SK-N-SH (cell line): ENCODE measurements around the gene EIF3K. TPM values are rescaled to one million over a fixed set of nuclear protein-coding genes. Genes with fewer than 3 reads are reported as not detected.

Experiments
- CTCF ChIA-PET: fragments of 300-600, 350-600 bp; formaldehyde crosslinking; extraction: SDS; loops from one replicate; lab custom pipeline; 2021; lab: Yijun Ruan, JAX
- POLR2A ChIA-PET: fragments of 350-600 bp; sonication (Branson Sonifier 250); formaldehyde crosslinking; extraction: SDS; loops from one replicate; lab custom pipeline; 2020; ENCODE audit warnings: antibody characterized with exemption, inconsistent platforms; lab: Yijun Ruan, JAX
- DNase-seq: peaks from one replicate; pipeline ENCODE4 v3.0.0; 2012
- H2AFZ ChIP-seq: fragments of 200-600 bp; sonication (generic); 2 replicates; pipeline ENCODE4 v1.8.1; 2016; ENCODE audit warnings: antibody characterized with exemption, mild to moderate bottlenecking, low read depth
- H3F3A ChIP-seq: fragments of 200-600 bp; sonication (generic); replicated peaks from 2 replicates; pipeline ENCODE3; 2016; ENCODE audit warnings: antibody characterized with exemption, mild to moderate bottlenecking; ENCODE audit not compliant: insufficient read depth
- H3K27ac ChIP-seq, 2 experiments: fragments of 200-500 bp in 1 of 2; fragments of 200-600 bp in 1 of 2; sonication (Bioruptor generic) in 1 of 2; sonication (generic), shearing (Covaris generic) in 1 of 2; 2 replicates each; pipeline versions ENCODE4 v1.5.1 to v1.6.1; 2014 to 2016; ENCODE audit warnings: low read depth in 2 of 2, inconsistent platforms in 1 of 2, low read length in 1 of 2, mild to moderate bottlenecking in 1 of 2, mixed read lengths in 1 of 2
- H3K27me3 ChIP-seq: fragments of 200-600 bp; sonication (generic), shearing (Covaris generic); 2 replicates; pipeline ENCODE4 v1.6.1; 2016; ENCODE audit warnings: mixed run types; ENCODE audit not compliant: insufficient read depth
- H3K36me3 ChIP-seq, 2 experiments: fragments of 200-500 bp in 1 of 2; fragments of 200-600 bp in 1 of 2; sonication (Bioruptor generic) in 1 of 2; sonication (generic) in 1 of 2; replicated peaks in 1 of 2; 2 replicates each; pipeline versions ENCODE3 to v1.5.1; 2014 to 2016; ENCODE audit warnings: low read length in 1 of 2, mild to moderate bottlenecking in 1 of 2; ENCODE audit not compliant: insufficient read depth in 2 of 2, control insufficient read depth in 1 of 2
- H3K4me1 ChIP-seq, 2 experiments: fragments of 200-500 bp in 1 of 2; fragments of 200-600 bp in 1 of 2; sonication (Bioruptor generic) in 1 of 2; sonication (generic), shearing (Covaris generic) in 1 of 2; 2 replicates each; pipeline versions ENCODE4 v1.5.1 to v1.6.1; 2014 to 2016; ENCODE audit warnings: low read depth in 1 of 2, low read length in 1 of 2, mixed run types in 1 of 2; ENCODE audit not compliant: insufficient read depth in 2 of 2, control insufficient read depth in 1 of 2
- H3K4me2 ChIP-seq: fragments of 200-600 bp; sonication (generic), shearing (Covaris generic); 2 replicates; pipeline ENCODE4 v1.6.1; 2017; ENCODE audit warnings: mixed run types
- H3K4me3 ChIP-seq, 2 experiments: fragments of 200-500 bp in 1 of 2; fragments of 200-600 bp in 1 of 2; sonication (Bioruptor generic) in 1 of 2; sonication (generic), shearing (Covaris generic) in 1 of 2; 2 replicates each; pipeline versions ENCODE4 v1.5.1 to v1.8.1; 2014 to 2016; ENCODE audit warnings: low read depth in 2 of 2, inconsistent platforms in 1 of 2, low read length in 1 of 2, mild to moderate bottlenecking in 1 of 2, mixed read lengths in 1 of 2, moderate library complexity in 1 of 2
- H3K79me2 ChIP-seq: fragments of 200-600 bp; sonication (generic); 2 replicates; pipeline ENCODE4 v1.8.1; 2017; ENCODE audit warnings: mild to moderate bottlenecking; ENCODE audit not compliant: insufficient read depth
- H3K9ac ChIP-seq: fragments of 200-600 bp; sonication (generic); 2 replicates; pipeline ENCODE4 v1.6.1; 2017; ENCODE audit warnings: mixed run types
- H3K9me2 ChIP-seq: fragments of 200-600 bp; sonication (generic); 2 replicates; pipeline ENCODE4 v1.6.1; 2017; ENCODE audit warnings: mixed run types
- H3K9me3 ChIP-seq: fragments of 200-600 bp; sonication (generic); 2 replicates; pipeline ENCODE4 v1.6.1; 2017; ENCODE audit warnings: mixed run types, mild to moderate bottlenecking, moderate library complexity
- H4K20me1 ChIP-seq: fragments of 200-600 bp; sonication (generic); 2 replicates; pipeline ENCODE4 v1.6.1; 2017; ENCODE audit warnings: mild to moderate bottlenecking, mixed run types; ENCODE audit not compliant: insufficient read depth
- CHD2 ChIP-seq: fragments of 150-350 bp; IDR thresholded peaks from 2 replicates; pipeline ENCODE4 v1.6.1; 2018; ENCODE audit warnings: low read length; ENCODE audit not compliant: partially characterized antibody
- ELF1 ChIP-seq: IDR thresholded peaks from 2 replicates; pipeline ENCODE4 v1.4.0; 2012
- EP300 ChIP-seq, 2 experiments: IDR thresholded peaks; 2 replicates each; pipeline versions ENCODE4 v1.4.0 to v1.6.1; 2012; ENCODE audit warnings: borderline replicate concordance in 1 of 2, low read depth in 1 of 2, low read length in 1 of 2
- EZH2phosphoT487 ChIP-seq: fragments of 200-600 bp; sonication (generic); IDR thresholded peaks from 2 replicates; pipeline ENCODE4 v1.6.1; 2017; ENCODE audit warnings: low read depth, mixed run types, mild to moderate bottlenecking, antibody characterized with exemption, moderate library complexity, borderline replicate concordance
- FOSL2 ChIP-seq: IDR thresholded peaks from 2 replicates; pipeline ENCODE4 v1.4.0; 2012; ENCODE audit warnings: low read depth, mild to moderate bottlenecking, moderate library complexity, borderline replicate concordance
- FOXJ3 ChIP-seq: sonication (generic); formaldehyde crosslinking; IDR thresholded peaks from 2 replicates; pipeline ENCODE4 v1.5.1; 2020; ENCODE audit warnings: mild to moderate bottlenecking, missing genetic modification reagents
- FOXM1 ChIP-seq: IDR thresholded peaks from 2 replicates; pipeline ENCODE4 v1.4.0; 2012; ENCODE audit warnings: low read depth, mild to moderate bottlenecking
- GABPA ChIP-seq: IDR thresholded peaks from 2 replicates; pipeline ENCODE4 v1.4.0; 2012; ENCODE audit warnings: low read depth, mild to moderate bottlenecking
- GATA2 ChIP-seq: sonication (generic); formaldehyde crosslinking; IDR thresholded peaks from 2 replicates; pipeline ENCODE4 v1.5.0; 2020; ENCODE audit warnings: mild to moderate bottlenecking, missing genetic modification reagents
- JUND ChIP-seq: IDR thresholded peaks from 2 replicates; pipeline ENCODE4 v1.4.0; 2012
- MEF2A ChIP-seq: IDR thresholded peaks from 2 replicates; pipeline ENCODE4 v1.4.0; 2012; ENCODE audit warnings: low read depth, borderline replicate concordance
- MXI1 ChIP-seq: IDR thresholded peaks from 2 replicates; pipeline ENCODE4 v1.6.1; 2012; ENCODE audit warnings: mild to moderate bottlenecking, low read depth, low read length, improper control_type of control experiment
- NRF1 ChIP-seq: IDR thresholded peaks from 2 replicates; pipeline ENCODE4 v1.6.1; 2012; ENCODE audit warnings: low read depth, mild to moderate bottlenecking, low read length
- POLR2AphosphoS5 ChIP-seq: IDR thresholded peaks from 2 replicates; pipeline ENCODE4 v1.6.1; 2012; ENCODE audit warnings: low read depth, low read length
- RCOR1 ChIP-seq: fragments of 150-350 bp; IDR thresholded peaks from 2 replicates; pipeline ENCODE4 v1.6.1; 2017; ENCODE audit warnings: antibody characterized with exemption, low read length
- RFX5 ChIP-seq: IDR thresholded peaks from 2 replicates; pipeline ENCODE4 v1.6.1; 2012; ENCODE audit warnings: mild to moderate bottlenecking, improper control_type of control experiment, low read length
- RXRA ChIP-seq: IDR thresholded peaks from 2 replicates; pipeline ENCODE4 v1.4.0; 2012; ENCODE audit warnings: low read depth, mild to moderate bottlenecking, borderline replicate concordance
- SIN3A ChIP-seq: IDR thresholded peaks from 2 replicates; pipeline ENCODE4 v1.6.1; 2012; ENCODE audit warnings: low read depth, mild to moderate bottlenecking, low read length, moderate library complexity, borderline replicate concordance
- SMC3 ChIP-seq: IDR thresholded peaks from 2 replicates; pipeline ENCODE4 v1.6.1; 2012; ENCODE audit warnings: low read depth, low read length, improper control_type of control experiment
- TAF1 ChIP-seq: IDR thresholded peaks from 2 replicates; pipeline ENCODE4 v1.6.1; 2012; ENCODE audit warnings: low read depth, mild to moderate bottlenecking, low read length, moderate library complexity, borderline replicate concordance
- TCF12 ChIP-seq: IDR thresholded peaks from 2 replicates; pipeline ENCODE4 v1.4.0; 2012
- TEAD4 ChIP-seq: IDR thresholded peaks from 2 replicates; pipeline ENCODE4 v1.4.0; 2012; ENCODE audit warnings: mild to moderate bottlenecking, borderline replicate concordance; ENCODE audit not compliant: insufficient read depth
- WGBS: methylation state at CpG from one replicate; pipeline ENCODE4 v1.1.6; 2017; ENCODE audit warnings: low lambda C conversion rate; 5-methylcytosine and 5-hydroxymethylcytosine counted together
- polyA plus RNA-seq, 3 experiments: library from polyadenylated mRNA; depleted of rRNA; stranded (reverse); fragments of >200 nt; gene quantifications; 2 replicates each; pipeline ENCODE4 v1.2.3, GENCODE V29; 2012
- TF ChIP-seq, protein P1 (sequence below): fragments of 150-350 bp; IDR thresholded peaks from 2 replicates; pipeline ENCODE4 v1.6.1; 2016; ENCODE audit warnings: mild to moderate bottlenecking, low read depth, low read length
- TF ChIP-seq, protein P2 (sequence below): IDR thresholded peaks from 2 replicates; pipeline ENCODE4; 2012
- TF ChIP-seq, protein P3 (sequence below): IDR thresholded peaks from 2 replicates; pipeline ENCODE4 v1.6.1; 2012; ENCODE audit warnings: mild to moderate bottlenecking, low read depth, low read length, moderate library complexity
- TF ChIP-seq, protein P4 (sequence below): fragments of 150-350 bp; IDR thresholded peaks from 2 replicates; pipeline ENCODE4 v1.6.1; 2017; ENCODE audit warnings: antibody characterized with exemption, low read length, low read depth, borderline replicate concordance

The EIF3K gene, protein sequence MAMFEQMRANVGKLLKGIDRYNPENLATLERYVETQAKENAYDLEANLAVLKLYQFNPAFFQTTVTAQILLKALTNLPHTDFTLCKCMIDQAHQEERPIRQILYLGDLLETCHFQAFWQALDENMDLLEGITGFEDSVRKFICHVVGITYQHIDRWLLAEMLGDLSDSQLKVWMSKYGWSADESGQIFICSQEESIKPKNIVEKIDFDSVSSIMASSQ
- 405 and 484 TPM in 2 replicates for polyA plus RNA-seq (2012; rRNA removed)
- 274 and 343 TPM in 2 replicates for polyA plus RNA-seq (2012; cell fraction: cytosol; rRNA removed)
- 285 and 487 TPM in 2 replicates for polyA plus RNA-seq (2012; cell fraction: nucleus; rRNA removed)

DNA sequence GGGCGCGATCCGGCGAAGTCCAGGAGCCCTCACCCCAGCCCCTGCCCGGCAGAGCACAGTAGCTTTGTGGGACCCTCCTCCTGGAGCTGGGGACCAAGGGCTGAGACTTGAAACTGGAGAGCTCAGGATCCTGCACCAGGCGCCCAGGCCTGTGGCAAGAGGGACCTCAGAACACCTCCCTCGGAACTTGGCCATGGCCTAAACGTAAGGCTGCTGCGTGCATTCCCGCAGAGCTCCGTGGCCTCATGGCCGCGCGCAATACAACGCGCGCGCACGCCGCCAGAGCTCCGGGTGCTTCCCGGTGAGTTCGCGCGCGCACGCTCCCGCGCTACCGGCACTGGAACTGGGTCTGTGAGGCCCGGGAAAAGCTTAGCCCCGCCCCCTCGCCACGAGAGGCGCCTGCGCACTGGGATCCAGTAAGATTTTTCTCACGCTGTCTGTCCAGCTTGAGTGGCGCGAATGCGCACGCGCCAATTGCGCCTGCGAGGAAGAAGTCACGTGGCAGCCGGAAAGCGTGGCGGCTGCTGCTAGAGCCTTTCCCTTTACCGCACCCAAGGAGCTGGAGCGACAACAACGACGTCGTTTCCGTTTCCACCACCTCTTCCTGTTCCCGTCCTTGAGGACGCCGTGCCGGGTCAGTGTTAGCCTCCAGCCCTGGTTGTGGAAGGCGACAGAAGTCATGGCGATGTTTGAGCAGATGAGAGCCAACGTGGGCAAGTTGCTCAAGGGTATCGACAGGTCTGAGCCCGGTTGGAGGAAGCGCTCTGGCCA, at the start of gene EIF3K:
Gene EIF3K (plus strand): TSS at position 599 of the 771 bp plus-strand sequence. CDS start 81 bp downstream, at position 680.
- peak; percentile 99 for DNase-seq
- CTCF ChIA-PET: interaction anchor here (0.6 to 2.5 kb wide), 5 partner anchors 9 to 216 kb away, joined by 3 to 9 read pairs (median 6); partner anchors contain the start of gene FAM98C
- no peaks in the 10 kb centered on the region for H3K9me2 ChIP-seq
- POLR2A ChIA-PET: interaction anchor here (0.5 to 1.5 kb wide), 10 partner anchors 12 to 245 kb away, joined by 3 to 6 read pairs (median 4); partner anchors contain the start of genes ACTN4, FAM98C and PSMD8
- H3K4me3 ChIP-seq: peak within 1 kb of the TSS; percentile 94 to 97
- H3K4me2 ChIP-seq: peak within 1 kb of the TSS; percentile 92
- H3K9me3 ChIP-seq: no peaks in the 10 kb centered on the region
- WGBS: 8% methylated on average over 49 of the region's 64 CpGs
- H3K27me3 ChIP-seq: no peaks in the 10 kb centered on the region
- peak within 1 kb of the TSS; percentile 90 for H3K9ac ChIP-seq
- H3F3A ChIP-seq: no peaks in the 10 kb centered on the region
- H3K27ac ChIP-seq: peak within 1 kb of the TSS; percentile 76 to 81
- no peaks in the 10 kb centered on the region for H4K20me1 ChIP-seq
- peaks cover 16 to 20% of the 10 kb centered on the region in 2 experiments for H3K36me3 ChIP-seq
- peak within 1 kb of the TSS; percentile 87 for H2AFZ ChIP-seq
- peaks cover 0 to 18% of the 10 kb centered on the region in 2 experiments; a peak in 1 of 4 replicates for H3K4me1 ChIP-seq
- H3K79me2 ChIP-seq: peaks cover 31% of the 10 kb centered on the region
- TF ChIP-seq MXI1 (peak; percentile 100), POLR2AphosphoS5 (peak; percentile 87), EP300 (IDR thresholded peaks at IDR 0.05; ENCODE audit: borderline replicate concordance in 1 of 2, low read depth in 1 of 2, low read length in 1 of 2) (0 out of 4 replicates have a peak, but pooled peaks of 1 of the 2 experiments have one; percentile 12), MEF2A (no peak), ELF1 (peak; percentile 81; the same call in 1 of the 2 replicates), TAF1 (peak; percentile 65), EZH2phosphoT487 (no peak), CHD2 (peak; percentile 43), RFX5 (no peak), FOXM1 (no peak), RCOR1 (no peak), GATA2 (CRISPR knock-in tag) (no peak), SMC3 (no peak), TEAD4 (no peak), FOXJ3 (CRISPR knock-in tag) (no peak), SIN3A (peak; percentile 88; the same call in 1 of the 2 replicates), JUND (no peak), GABPA (peak; percentile 98), FOSL2 (no peak), NRF1 (peak; percentile 94), RXRA (no peak), TCF12 (no peak)
- TF ChIP-seq, protein P1, sequence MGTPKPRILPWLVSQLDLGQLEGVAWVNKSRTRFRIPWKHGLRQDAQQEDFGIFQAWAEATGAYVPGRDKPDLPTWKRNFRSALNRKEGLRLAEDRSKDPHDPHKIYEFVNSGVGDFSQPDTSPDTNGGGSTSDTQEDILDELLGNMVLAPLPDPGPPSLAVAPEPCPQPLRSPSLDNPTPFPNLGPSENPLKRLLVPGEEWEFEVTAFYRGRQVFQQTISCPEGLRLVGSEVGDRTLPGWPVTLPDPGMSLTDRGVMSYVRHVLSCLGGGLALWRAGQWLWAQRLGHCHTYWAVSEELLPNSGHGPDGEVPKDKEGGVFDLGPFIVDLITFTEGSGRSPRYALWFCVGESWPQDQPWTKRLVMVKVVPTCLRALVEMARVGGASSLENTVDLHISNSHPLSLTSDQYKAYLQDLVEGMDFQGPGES: no peak
- TF ChIP-seq, protein P2, sequence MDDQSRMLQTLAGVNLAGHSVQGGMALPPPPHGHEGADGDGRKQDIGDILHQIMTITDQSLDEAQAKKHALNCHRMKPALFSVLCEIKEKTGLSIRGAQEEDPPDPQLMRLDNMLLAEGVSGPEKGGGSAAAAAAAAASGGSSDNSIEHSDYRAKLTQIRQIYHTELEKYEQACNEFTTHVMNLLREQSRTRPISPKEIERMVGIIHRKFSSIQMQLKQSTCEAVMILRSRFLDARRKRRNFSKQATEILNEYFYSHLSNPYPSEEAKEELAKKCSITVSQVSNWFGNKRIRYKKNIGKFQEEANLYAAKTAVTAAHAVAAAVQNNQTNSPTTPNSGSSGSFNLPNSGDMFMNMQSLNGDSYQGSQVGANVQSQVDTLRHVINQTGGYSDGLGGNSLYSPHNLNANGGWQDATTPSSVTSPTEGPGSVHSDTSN: no peak
- TF ChIP-seq, protein P3, sequence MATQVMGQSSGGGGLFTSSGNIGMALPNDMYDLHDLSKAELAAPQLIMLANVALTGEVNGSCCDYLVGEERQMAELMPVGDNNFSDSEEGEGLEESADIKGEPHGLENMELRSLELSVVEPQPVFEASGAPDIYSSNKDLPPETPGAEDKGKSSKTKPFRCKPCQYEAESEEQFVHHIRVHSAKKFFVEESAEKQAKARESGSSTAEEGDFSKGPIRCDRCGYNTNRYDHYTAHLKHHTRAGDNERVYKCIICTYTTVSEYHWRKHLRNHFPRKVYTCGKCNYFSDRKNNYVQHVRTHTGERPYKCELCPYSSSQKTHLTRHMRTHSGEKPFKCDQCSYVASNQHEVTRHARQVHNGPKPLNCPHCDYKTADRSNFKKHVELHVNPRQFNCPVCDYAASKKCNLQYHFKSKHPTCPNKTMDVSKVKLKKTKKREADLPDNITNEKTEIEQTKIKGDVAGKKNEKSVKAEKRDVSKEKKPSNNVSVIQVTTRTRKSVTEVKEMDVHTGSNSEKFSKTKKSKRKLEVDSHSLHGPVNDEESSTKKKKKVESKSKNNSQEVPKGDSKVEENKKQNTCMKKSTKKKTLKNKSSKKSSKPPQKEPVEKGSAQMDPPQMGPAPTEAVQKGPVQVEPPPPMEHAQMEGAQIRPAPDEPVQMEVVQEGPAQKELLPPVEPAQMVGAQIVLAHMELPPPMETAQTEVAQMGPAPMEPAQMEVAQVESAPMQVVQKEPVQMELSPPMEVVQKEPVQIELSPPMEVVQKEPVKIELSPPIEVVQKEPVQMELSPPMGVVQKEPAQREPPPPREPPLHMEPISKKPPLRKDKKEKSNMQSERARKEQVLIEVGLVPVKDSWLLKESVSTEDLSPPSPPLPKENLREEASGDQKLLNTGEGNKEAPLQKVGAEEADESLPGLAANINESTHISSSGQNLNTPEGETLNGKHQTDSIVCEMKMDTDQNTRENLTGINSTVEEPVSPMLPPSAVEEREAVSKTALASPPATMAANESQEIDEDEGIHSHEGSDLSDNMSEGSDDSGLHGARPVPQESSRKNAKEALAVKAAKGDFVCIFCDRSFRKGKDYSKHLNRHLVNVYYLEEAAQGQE: no peak
- TF ChIP-seq, protein P4, sequence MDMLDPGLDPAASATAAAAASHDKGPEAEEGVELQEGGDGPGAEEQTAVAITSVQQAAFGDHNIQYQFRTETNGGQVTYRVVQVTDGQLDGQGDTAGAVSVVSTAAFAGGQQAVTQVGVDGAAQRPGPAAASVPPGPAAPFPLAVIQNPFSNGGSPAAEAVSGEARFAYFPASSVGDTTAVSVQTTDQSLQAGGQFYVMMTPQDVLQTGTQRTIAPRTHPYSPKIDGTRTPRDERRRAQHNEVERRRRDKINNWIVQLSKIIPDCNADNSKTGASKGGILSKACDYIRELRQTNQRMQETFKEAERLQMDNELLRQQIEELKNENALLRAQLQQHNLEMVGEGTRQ: peak; percentile 82
